Raji (cell line): ENCODE measurements around the gene MYO3A.

Experiments
- POLR2A ChIP-seq: IDR thresholded peaks from 2 replicates; pipeline ENCODE4 v1.6.1; 2011; ENCODE audit warnings: low read depth, low read length, control low read depth; ENCODE audit not compliant: insufficient read depth

The MYO3A gene

DNA sequence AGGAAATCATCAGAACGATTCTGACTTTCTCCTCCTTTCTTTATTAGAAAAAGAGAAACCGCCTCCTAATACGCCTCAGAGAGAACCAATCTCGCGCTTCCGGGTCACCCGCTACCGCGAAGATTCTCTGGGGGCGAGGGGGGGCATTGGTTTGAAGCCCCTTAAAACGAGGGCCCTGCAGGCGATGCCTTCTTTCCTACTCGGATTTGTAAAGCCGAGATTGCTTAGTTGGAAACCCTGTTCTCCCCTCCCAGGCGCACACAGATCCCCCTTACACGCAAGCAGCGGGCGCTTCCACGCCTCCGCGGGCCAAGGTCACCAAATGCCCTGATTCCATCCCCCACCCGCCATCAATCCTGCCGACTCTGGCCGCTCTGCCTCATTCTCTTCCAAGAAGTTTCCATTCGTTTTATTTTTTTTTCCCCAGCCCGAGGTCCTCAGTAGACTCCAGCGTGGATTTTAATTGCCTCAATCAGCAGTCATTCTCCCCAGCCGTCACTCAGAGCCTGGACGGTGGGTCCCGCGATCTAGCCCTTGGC, 281.4 kb downstream of the MYO3A start:
- no peak for TF ChIP-seq POLR2A

DNA sequence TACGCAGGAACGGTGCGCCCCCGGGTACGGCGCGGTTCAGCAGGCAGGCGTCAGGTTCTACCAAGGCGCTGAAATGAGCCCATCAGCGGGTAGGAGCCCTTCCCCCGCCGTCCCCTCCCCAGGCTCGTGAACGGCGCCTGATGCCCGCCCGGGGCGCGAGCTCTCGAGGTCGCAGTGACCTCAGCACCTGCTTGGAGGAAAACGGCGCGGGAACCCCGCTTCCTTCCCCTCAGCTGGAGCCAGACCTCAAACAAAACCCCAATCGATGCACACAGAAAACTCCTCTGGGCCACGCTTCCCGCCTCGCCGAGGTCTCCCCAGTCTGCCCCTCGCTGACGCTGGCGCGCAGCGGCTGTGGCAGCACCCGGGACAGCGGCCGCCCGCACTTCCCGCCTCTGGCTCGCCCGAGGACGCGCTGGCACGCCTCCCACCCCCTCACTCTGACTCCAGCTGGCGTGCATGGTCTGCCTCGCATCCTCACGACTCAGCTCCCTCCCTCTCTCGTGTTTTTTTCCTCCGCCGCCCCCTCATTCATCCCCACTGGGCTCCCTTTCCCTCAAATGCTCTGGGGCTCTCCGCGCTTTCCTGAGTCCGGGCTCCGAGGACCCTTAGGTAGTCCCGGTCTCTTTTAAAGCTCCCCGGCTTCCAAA, 282.0 kb downstream of the MYO3A start:
- no peak for TF ChIP-seq POLR2A

- TF ChIP-seq POLR2A = no peak
Observed at GRCh38 chr10:26216585-26217395, 282.8 kb downstream of the MYO3A start, which contains the start of gene GAD2. GAD2 (plus strand) TSS chr10:26216774; CDS start chr10:26216810, 36 bp downstream.

DNA sequence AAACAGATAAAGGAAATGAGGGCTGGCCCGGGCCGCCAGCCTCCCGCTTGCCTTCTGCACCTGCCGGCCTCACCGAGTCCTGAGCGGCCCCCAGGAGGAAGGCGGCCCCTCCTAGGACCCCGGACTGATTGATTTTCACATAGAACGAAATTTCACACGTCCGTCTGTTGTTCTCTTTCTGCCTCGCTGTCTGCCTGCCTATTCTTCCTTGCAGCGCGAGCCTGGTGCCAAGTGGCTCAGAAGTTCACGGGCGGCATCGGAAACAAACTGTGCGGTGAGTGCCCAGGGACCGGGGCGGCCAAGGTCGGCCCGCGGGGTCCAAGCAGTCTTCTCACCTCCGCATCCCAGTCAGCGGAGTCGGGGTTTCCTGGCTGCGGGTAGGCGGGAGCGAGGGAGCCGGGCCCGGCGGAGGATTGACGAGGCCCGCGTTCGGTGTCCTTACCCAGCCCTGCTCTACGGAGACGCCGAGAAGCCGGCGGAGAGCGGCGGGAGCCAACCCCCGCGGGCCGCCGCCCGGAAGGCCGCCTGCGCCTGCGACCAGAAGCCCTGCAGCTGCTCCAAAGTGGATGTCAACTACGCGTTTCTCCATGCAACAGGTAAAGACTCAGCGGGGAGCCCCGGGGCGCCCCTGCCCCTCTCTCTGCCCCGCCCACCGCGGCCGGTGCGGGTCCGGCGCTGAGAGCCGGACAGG, 283.5 kb downstream of the MYO3A start:
- no peak for TF ChIP-seq POLR2A

DNA sequence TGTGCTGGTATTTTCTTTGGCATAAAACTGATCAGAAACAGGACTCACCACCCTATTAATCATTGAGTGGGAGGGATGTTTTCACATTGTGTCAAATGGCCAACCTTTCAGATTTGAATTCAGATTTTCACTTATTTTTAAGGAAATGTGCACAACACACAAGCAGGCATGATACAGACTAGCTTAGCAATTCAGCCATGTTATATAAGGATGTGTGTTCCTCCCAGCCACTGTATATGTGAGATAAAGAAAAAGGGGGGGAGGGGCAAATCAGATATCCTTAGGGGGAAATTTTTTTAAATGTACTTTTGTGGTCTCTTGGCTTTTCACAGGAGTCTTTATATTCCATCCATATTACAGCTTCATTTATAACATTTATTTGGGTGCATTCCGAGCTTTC, 285.6 kb downstream of the MYO3A start:
- no peak for TF ChIP-seq POLR2A

- no peak for TF ChIP-seq POLR2A
Observed at GRCh38 chr10:26220901-26221300, 286.9 kb downstream of the MYO3A start.

GRCh38 chr10:26221541-26221940, 287.5 kb downstream of the MYO3A start:
- no peak for TF ChIP-seq POLR2A

- no peak for TF ChIP-seq POLR2A
Observed at GRCh38 chr10:26222563-26222962, 288.5 kb downstream of the MYO3A start.

DNA sequence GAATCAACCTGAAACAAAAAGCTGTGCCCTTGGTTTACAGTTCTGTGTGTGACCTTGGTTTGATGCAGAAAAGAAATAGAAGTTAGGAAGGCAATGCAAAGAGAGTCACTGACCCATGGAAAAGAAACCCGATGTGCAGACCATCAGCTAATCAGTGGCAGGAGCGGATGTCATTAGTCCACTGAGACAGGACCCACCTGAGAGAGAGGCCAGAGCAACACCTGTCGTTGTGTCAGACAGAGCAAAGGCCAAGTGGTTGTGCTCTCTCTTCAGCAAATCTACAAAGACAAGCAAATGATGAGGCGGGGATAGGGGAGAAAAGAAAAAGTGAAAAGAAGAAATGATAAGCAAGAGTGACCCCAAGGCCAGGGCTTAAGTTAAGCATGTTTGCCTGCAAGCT, 291.3 kb downstream of the MYO3A start:
- no peak for TF ChIP-seq POLR2A

DNA sequence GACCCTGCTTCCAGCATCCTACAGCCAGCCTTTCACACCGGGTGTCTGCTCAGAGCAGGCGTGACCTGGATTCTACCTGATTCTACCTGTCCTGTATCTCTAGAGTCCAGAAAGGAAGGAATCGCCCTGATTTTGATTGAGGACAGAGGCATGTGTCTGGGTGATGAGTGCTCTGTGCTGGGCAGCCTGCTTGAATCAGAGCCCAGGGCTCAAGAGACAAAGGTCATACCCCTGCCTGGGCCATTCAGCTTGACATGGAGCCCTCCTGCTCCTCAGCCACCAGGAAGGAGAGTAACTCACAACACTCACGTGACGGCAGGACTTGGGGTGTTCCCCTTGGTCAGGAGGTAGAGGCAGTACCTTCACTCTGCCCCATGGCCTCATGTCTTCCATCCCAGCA, 293.8 kb downstream of the MYO3A start:
- no peak for TF ChIP-seq POLR2A

DNA sequence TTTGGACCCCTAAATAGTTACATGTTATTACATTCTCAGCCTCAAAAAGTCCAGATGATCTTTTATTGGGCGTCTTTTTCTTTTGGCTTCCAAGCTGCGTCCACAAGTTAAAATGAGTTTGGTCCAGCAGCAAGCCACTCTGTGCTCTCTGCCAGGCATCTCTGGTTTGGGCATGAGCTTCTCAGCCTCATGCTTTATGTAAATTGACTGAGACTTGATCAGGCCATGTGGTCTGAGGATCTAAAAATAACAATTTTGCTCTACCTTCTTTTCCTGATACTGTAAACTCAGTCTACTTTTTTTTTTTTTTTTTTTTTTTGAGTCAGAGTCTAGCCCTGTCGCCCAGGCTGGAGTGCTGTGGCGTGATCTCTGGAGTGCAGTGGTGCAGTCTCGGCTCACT, 298.1 kb downstream of the MYO3A start:
- no peak for TF ChIP-seq POLR2A

GRCh38 chr10:26235761-26236160, 301.7 kb downstream of the MYO3A start:
- no peak for TF ChIP-seq POLR2A

DNA sequence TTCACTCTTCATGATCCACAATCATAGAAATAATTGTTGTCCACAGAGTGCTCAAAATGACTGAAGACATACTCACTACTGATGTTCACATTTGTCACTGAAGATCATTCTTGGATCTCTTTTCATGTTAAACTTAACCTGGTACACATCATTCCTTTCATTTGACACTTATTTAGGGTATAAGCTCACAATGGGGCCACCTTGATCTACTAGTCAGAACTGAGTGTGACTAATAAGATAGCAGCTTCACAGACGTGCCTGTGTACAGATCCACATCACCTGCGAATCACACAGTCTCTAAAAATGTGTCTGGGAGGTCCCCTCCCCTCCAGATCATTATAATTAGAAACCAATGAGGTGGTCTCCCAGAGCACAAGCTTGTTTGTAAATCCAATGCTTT, 304.3 kb downstream of the MYO3A start:
- TF ChIP-seq POLR2A = no peak

DNA sequence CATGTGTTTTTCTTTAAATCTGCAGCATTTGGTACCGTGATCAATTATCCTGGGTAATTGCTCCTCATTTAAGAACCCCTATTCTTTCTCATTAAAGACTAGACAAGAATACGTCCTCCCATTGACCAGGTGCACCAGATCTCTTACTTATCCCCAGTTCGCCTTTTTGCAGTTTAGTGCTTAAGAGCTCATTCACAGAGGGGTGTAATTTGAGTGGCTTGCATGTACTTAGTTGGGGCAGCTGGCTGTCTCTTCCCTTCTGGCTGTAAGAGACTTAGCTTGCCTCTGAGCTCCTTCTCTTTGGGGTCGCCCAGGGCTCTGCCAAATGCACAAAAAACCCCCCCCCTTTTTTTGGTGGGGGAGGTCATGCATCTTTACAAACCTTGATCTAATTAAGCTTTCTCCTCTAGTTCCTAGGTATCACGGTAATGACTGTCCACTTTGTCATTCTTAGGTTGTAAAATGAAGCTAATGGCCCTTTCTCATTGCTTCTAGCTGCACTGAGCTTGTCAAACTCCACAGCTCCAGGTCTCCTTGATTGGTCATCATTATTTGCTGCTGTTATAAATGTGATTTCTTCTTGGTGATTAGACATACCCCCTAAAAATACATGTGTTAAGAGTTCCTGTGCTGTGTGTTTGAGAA, 308.8 kb downstream of the MYO3A start:
- no peak for TF ChIP-seq POLR2A

- TF ChIP-seq POLR2A = no peak
Observed at GRCh38 chr10:26243351-26243720, 309.3 kb downstream of the MYO3A start.
